Fibroblast of the aortic adventitia (primary cell): ENCODE results near the gene B3GNT7. TPM values are rescaled to one million over a fixed set of nuclear protein-coding genes. Genes with fewer than 3 reads are reported as not detected.

ENCODE experiments used
- DNase-seq: peaks from one replicate; pipeline ENCODE4 v3.0.0-alpha.2; 2010; ENCODE audit warnings: low read depth
- H3K4me3 ChIP-seq: 2 replicates; pipeline ENCODE4 v1.5.1; 2011; ENCODE audit warnings: low read depth, mild to moderate bottlenecking, control low read depth, low read length, moderate library complexity
- CTCF ChIP-seq: IDR thresholded peaks from 2 replicates; pipeline ENCODE4 v1.5.1; 2011; ENCODE audit warnings: mild to moderate bottlenecking, low read length, control low read depth, inconsistent platforms; ENCODE audit not compliant: insufficient read depth
- total RNA-seq: library from RNA; depleted of rRNA; stranded (reverse); fragments of >200 nt; gene quantifications from 2 replicates; pipeline ENCODE4 v1.2.3, GENCODE V29; 2012; ENCODE audit warnings: low replicate concordance

Gene B3GNT7
- total RNA-seq, 1 donor, result 0.27 TPM

- H3K4me3 ChIP-seq, result no peak overlapping the region
- no peak for DNase-seq
- TF ChIP-seq CTCF, result no peak
These were observed 35.6 kb upstream of the B3GNT7 start for GRCh38 chr2:231359948-231360347.

GRCh38 chr2:231360401-231360800, 35.1 kb upstream of the B3GNT7 start:
- no peak for DNase-seq
- no peak overlapping the region for H3K4me3 ChIP-seq
- TF ChIP-seq CTCF, result no peak

GRCh38 chr2:231360881-231361371, 34.6 kb upstream of the B3GNT7 start:
- DNase-seq, result no peak
- TF ChIP-seq CTCF, result no peak

GRCh38 chr2:231361701-231362554, 33.6 kb upstream of the B3GNT7 start:
- TF ChIP-seq CTCF, result no peak
- no peak overlapping the region for H3K4me3 ChIP-seq
- no peak for DNase-seq

More at GRCh38 chr2:231360881-231361371, 34.6 kb upstream of the B3GNT7 start:
- no peak overlapping the region for H3K4me3 ChIP-seq

GRCh38 chr2:231362555-231363184, 32.8 kb upstream of the B3GNT7 start:
- DNase-seq, result no peak
- no peak overlapping the region for H3K4me3 ChIP-seq
- TF ChIP-seq CTCF, result no peak

GRCh38 chr2:231364061-231364460, 31.4 kb upstream of the B3GNT7 start:
- DNase-seq, result no peak
- TF ChIP-seq CTCF, result no peak
- H3K4me3 ChIP-seq, result no peak overlapping the region
